HG02981 (cell line): ENCODE results near the gene HOXB6.

ENCODE experiments used
- ATAC-seq: cut with Tn5 transposase; IDR thresholded peaks from one replicate; pipeline ENCODE4 v1.9.1; 2021; ENCODE audit warnings: mild to moderate bottlenecking, moderate library complexity; ENCODE audit not compliant: unreplicated experiment

HOXB6 gene

DNA sequence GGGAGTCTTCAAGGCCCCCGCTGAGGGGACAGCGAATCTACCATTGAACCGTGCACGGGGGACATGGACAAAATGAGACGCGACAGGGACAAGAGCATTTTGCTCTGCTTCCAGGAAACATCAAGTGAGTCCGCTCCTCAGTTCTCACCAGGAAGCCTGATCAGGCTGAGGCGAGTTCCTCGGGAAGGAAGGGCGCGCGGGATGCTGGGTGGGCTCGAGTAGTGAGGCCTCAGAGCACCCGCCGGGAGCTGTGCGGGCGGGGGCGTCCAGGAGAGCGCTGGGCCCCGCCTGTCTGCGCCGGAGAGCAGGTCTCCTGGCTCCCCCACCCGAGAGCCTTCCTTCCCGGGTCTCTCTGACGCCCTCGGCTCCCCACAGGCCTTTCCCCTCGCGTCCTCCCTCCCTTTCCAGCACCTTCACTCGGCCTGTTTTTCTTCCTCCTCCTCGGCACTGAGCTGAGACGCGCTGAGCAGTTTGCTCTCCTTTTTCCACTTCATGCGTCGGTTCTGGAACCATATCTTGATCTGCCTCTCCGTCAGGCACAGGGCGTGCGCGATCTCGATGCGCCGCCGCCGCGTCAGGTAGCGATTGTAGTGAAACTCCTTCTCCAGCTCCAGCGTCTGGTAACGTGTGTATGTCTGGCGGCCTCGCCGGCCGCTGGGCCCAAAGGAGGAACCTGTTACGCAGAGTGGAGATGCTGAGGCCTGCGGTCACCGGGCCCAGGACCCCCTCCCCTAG, 8.6 kb downstream of the HOXB6 start:
- no peak for ATAC-seq

DNA sequence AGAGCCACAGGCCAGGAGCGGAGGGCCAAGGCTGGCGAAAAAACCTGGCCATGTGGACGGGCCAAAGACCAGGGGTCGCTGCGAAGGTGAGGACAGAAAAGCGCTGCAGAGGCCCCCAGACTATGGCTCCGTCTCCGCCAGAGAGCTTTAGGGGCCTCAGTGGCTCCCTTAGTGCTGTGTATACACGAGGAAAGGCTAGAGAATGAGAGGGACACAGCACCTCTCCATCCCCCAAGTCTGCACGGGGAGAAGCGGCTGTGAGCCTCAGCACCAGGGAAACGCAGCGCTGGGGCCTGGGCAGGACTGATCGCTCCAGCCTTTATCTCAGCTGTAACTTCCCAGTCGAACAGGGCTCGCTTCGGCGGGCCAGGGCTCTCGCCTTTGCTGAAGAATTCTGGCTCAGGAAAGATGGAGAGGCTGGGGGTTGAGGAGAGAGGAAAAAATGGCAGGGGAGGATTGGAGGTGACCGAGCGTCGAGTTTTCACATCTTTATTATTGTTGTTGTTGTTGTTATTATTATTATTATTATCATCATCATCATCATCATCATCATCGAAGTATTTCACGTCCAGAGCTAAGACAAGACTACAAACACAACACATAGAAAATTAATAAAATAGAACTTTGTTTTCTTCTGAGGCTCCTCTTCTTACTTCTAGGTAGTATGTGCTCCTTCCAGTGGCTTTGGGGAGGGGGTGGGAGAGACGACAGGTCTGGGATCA, 9.3 kb downstream of the HOXB6 start:
- ATAC-seq, result no peak

DNA sequence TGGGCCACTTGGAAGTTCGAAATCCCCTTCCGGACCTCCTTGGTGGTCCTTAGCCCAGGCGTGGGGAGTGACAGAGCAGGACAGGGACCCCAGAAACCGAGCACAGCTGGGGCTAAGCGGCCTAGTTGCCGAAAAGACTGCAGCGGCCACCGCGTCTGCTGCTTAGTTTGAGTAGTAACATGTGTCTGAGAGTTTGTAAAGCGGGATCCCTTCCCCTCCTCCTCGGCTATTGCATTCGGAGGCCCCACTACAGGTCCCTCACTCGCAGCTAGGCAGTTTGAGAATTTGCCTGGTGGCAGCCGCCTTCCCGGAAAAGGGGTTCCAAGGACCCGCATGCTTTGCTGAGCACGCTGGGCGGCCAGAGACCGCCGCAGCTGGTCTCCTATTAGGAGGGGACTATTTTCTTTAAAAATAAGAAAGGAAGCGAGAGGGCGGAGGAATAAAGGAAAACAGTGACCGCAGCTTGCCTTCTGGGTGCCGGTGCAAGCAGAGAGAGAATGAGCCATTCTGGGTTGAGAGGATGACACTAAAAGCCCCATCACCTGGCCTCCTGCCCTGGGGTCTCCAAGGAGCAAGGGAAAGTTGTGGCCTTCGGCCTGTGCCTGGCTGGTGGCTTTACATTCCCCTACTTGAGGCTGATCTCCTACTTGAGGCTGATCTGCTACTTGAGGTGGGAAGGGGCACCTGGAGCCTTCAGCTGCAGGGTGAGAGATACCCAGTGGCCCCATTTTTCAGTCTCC, 10.1 kb downstream of the HOXB6 start:
- ATAC-seq, result no peak

DNA sequence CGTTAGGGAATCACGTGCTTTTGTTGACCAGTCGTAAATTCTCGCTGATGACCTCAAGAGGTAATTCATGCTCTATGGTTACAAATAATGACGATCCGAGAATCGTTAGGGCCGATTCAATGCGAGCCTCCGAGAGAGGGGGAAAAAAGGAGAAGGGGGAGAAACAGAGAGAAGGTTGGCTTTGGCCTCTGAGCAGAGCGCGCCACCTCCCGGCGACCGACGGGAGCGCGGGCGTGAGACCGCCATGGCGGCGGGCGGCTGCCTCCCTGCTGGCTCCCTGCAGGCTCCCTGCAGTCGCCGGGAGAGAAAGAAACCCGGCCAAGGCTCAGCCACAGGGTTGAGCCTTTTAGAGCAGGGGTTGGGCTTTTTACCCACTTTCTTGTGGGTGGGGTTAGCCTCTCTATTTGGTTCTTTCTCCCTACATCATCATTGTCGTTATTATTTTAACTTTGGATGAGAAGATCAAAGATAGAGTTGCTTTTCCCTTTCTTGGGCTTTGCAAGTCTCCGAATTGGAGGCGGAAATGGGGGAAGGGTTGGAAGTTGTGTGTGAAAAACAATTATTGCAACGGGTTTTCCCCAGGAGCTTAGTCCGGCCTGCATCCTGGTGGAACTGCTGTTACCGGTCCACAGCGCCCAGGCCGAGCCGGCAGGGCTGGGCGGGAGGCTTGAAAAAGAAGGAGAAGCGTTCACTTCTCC, 10.8 kb downstream of the HOXB6 start:
- no peak for ATAC-seq

DNA sequence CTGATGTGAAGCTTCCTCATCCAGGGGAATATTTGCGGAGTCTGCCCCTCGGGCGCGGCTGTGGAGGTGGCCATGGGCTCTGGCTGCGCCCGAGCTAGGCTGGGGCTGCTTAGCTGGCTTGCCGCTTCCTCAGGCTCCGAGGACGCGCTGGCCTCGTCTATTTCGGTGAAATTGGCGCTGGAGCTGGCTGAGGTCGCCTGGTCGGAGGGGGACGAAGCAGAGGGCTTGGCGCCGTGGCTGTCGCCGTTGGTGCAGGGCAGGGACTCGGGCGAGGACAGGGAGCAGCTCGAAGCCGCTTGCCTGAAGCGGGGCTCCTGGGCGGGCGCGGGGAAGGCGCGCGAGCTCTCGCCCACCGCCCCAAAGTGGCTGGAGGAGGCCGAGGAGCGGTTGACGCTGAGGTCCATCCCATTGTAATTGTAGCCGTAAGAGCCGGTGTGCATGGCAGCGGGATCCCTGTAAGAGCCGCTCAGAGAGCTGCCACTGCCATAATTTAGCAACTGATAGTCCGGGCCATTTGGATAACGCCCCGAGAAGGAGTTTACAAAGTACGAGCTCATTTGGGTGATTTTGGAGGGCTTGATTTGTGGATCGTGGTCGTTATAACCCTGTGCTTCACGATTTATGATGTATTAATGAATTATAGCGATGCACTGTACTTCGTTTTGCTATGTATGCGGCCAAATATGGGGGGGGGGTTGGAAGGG, 11.5 kb downstream of the HOXB6 start, which contains the start of gene HOXB5:
Gene HOXB5, minus strand, starts transcription at position 654 of the 704 bp plus-strand sequence. Its CDS starts 97 bp downstream, at position 557.
- ATAC-seq, result no peak

DNA sequence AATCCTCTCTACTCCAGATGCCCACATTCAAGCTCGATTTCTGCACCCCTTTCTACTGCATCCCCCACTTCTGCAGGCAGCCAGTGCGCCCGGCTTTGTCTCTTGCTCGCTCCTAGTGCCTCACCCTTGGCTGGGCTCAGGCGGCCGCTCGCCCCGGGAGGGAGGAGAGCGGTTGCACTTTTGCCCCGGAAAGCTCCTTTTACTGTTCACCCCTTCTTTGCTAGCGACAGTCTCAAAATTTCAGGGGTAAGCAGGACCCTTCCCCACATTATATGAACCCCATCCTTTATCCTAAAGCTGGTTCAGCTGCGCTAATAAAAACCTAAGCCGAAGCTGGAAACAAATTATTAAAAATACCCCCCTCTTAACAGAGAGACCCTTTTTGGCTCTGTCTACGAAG, 12.2 kb downstream of the HOXB6 start:
- no peak for ATAC-seq

DNA sequence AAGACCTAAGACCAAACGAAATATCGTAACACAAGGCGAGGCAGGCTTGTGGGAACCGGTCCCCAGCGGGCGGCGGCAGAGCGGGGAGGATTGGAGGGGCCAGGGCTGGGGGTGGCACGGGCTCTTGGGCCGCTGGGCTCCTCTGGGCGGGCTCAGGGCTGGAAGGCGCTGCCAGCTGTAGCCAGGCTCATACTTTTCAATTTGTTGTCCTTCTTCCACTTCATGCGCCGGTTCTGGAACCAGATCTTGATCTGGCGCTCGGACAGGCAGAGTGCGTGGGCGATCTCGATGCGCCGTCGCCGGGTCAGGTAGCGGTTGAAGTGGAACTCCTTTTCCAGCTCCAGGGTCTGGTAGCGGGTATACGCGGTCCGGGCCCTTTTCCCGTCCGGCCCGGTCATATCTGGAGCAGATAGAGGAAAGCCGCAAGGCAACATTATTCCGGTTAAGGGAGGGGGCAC, 12.7 kb downstream of the HOXB6 start:
- no peak for ATAC-seq

DNA sequence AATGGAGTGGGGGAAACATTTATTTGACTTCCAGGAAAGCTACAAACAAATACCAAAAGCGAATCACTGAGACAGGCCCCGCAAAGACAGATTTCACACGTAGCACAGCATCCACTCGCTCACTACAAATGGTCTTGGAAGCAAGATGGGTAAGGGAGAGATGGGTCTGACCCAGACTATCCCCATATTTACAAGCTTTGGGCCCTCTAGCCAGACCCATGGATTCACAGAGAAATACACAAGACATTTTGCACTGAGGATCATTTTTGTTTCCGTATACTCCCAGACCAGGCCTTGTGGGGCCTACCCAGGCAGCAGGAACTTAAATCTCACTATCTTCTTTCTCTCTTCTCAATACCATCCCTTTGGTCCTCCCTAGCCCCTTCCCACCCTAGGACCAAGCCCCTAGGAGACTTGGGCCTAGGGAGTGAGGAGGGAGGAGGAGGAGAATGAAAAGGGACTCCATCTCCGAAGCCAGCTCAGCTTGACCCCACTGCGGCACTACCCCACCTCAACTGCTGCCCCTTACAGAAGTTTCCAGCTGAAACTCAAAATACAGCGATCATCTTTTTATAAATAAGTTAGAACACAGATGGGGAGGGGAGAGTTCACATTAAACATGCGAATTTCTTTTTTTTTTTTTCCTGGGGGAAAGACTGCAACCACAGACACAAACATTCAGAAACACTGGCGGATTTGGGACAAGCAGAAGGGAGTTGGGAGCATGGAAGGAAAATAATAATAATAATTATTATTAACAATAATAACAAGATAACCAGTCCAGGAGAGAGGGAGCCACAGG, 13.3 kb downstream of the HOXB6 start:
- ATAC-seq, result no peak

DNA sequence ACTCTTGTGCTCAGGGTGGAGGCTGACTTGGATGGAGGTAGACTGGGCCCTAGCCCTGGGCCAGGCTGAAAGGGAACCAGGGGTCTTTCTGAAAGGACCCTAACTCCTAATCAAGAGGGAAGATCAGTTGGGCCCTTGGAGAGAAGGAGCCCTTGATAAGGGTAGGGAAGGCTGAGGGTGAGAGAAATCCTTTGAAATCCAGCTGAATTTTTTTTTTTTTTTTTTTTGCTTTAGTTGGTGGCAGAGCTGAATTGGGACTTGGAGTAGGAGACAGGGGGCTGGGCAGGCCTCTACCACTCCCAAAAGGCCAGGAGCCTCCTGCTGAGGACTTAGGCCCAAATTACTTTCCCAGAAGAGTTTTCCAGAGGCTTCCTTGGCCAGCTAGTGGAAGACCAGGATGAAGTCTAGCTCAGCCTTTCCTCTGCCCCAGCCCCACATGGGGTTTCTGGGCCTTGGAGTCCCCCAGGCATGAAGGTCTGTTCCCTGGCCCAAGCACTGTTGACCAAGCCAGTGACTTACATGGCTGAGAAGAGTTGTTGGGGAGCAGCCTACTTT, 14.1 kb downstream of the HOXB6 start:
- no peak for ATAC-seq

DNA sequence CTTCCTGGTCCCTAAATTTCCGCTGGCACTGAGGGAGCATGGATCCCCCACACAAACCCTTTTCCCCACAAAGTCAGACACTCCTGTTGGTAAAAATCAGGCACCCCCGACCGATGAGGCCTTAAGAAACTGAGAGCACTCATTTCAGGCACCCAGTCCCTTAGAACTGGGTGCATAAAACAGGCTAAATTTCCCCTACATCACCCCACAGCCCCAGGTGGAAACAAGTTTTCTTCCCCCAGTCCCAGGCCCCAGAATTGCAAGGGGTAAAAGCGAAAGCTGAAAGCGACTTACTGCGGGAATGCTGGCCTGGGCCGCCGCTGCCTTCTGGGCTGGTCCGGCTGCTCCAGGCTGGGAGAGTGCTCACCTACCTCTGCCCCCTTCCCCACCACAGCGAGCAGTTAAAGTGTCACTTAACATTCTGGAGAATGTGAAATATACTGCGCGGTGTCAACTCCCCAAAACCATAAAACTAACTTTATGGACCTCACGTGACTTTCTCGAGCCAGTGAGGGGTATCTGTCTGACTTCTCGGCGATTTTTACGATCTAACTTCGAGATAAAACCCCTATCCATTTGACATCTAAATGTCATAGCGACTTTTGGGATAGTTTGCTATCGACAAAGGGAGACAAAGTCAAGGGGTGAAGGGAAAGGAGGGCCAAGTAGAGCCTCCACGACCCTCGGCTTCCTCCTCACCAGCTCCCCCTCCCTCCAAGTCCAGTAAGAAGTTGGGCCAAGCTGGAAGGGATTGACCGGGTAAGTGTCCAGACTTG, 14.8 kb downstream of the HOXB6 start, which contains the start of gene HOXB3:
Gene HOXB3, minus strand, starts transcription at position 411 of the 776 bp plus-strand sequence. CDS start 37,767 bp downstream, outside the sequence.
- no peak for ATAC-seq

DNA sequence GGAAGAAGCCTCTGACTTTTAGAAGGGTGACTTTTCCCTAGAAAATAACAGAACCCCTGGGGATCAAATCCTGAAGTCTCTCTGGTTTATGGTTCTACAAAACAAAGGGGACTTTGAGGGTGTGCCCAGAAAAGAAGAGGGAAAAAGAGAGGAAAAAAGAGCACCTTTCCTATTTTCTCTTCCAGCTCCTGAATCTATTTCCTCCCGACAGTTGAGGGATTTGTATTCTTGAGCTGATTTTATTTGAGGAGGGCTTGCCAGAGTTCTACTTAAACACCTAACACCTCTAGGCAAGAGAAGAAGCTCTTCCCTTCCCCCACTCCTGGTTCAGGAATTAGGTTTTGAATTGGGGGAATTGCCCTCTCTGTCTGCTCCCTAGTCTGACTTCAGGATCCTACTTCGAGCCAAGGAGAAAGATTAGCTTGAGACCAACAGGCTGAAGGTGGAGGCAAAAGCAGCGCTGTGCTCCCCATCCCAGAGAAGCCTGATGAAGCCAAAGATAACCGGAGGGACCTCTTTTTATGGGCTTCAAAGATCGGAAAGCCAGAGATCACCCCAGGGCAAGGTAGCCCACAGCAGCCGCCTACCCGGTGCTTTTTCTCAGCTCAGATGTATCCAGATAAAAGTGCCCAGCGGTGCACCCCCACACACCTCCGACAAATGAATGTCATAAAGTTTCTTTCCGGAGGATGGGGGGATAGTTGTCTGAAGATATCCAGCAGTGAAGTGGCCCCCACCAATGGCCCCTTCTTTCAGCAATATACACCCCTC, 15.5 kb downstream of the HOXB6 start:
- ATAC-seq, result no peak

DNA sequence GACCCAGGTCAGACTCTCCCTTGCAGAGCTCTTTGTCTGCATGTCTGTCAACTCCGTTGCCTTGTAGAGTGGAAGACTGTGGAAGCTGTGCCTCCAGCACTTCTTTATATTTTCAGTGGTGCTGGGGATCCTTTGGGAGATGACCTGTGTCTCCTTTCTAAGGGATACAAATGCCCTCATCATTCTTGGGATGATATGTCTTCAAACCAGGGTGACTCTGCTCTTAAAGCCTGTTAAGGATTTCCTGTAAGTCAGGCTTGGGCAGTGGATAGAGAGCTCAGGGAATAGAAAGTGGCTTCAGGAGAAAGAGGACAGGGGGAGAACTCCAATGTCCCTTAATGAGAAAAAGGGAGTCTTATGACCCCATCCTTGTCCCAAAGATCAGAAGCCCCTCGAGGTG, 16.3 kb downstream of the HOXB6 start:
- ATAC-seq, result no peak

DNA sequence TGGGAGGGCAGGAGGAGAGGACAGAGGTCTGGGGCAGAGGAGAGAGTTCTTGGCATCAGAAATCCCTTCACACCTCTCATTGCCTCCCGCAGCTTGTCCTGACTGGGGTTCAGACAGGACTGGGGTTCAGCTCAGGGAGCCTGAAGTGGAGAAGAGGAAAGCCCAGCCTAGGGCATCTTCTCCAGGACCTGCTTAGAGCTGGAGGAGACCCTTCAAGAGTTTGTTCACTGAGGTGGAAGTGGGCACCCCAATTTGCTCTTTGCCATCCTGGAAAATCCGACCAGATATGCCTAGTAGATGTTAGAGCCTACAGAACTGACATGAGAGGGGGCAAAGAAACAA, 16.7 kb downstream of the HOXB6 start:
- ATAC-seq, result no peak

DNA sequence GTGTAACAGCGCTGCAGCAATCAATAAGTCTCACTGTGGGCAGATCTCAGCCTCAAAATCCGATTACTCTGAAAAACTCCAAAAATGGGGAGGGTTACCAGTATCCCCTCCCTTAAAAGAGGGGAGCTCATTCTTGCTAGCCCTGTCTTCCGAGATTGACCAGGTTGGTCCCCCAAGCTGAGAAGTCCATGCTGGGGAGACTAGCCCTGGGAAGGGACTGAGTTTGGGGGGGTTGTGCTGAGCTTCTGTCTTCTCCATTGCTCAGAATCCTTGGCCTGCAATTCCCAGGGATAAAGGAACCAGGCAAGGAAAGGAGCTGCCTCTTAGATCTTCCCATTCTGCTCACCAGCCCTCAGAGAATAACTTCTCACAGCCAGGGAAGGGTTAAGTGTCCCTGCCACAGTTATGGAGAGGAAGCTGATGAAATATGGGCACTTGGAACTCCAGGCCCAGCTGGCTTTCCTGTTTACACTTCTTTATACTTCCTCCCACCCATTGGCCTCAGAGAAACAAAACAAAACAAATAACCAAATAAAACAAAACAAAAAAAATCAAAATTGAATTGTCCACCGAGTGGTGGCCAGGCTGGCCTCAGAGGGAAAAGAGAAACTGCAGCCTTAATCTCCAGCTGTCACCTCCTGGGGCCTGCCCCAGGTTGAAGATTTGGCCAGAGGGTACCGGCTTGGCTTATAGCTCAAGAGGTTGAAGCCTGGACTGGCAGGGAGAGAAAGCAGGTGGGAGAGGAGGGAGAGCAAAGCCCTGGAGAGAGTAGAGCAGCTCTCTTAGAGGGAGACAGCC, 17.3 kb downstream of the HOXB6 start:
- no peak for ATAC-seq

DNA sequence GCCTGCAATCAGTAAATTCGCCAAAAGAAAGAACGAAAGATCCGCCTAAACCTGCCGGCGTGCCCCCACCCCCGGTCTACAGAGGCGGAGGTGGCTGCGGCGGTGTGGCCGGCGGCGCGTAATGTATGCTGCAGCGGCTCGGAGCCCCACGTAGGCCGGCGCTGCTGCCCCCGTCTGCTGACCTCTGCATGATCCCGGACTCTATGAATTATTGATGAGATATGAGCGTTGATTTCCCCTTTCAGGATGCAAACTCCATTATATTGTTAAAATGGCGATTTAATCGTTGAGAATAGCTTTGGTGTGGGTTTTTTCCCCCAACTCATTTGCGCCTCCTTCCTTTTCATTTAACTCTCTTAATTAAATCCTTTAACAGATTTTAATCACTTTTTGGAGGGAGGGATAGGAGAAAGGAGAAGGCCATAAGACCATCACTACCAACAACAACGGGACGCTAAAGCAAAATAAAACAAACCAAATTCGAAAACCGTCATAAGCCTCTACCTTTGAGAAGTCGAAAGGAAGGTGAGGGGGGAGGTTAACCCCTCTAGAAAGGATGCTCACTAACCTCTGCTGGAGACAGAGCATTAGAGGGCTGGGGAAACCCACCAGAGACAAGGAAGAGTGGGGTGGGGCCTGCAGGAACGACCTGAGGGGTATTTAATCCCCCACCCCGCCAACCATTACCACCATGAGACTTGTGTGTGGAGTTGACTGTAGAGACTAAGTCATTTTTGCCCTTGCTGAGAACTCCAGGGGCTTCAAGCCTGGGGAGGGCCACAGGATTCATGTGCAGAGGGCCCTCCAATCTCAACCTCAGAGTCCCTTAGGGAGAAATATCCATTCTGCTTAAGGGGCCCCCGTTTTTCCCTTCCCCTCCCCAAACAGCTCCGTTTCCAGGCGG, 18.2 kb downstream of the HOXB6 start:
- no peak for ATAC-seq

DNA sequence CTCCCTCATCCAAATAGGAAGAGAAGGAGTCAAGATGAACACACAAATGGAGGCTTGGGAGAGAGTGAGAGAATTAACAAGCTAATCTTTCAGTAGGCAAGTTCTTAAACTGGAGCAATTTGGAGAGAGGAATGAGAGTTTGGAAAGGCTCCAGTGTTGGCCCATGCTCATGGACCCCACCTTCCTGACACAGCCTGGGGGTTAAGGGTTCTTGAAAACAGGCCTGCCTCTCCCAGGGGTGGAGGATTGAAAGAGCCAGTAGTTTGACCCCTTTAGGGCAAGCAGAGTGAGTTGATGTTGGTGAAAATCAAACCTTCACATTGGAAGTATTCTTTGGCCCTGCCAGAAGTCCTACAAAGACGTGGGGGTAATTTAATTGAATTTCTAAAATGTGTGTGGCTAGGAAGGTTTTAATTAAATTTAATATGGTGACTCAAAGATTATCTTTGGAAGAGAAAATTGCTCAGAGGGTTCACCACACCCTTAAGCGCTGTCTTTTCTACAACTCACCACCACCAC, 20.5 kb downstream of the HOXB6 start:
- no peak for ATAC-seq
